HEK293T (cell line): ENCODE results near the gene GRIK1.

Experiments used
- BHLHE40 ChIP-seq: fragments of 450-650 bp; IDR thresholded peaks from 2 replicates; pipeline ENCODE4 v1.6.1; 2016; ENCODE audit warnings: mild to moderate bottlenecking, moderate library complexity, borderline replicate concordance
- CTBP1 ChIP-seq: fragments of 450-650 bp; IDR thresholded peaks from 2 replicates; pipeline ENCODE4 v1.6.1; 2016; ENCODE audit warnings: borderline replicate concordance
- ELF4 ChIP-seq: fragments of 450-650 bp; IDR thresholded peaks from 2 replicates; pipeline ENCODE4 v1.6.1; 2017; ENCODE audit warnings: antibody characterized with exemption
- FOXA1 ChIP-seq: fragments of 450-650 bp; IDR thresholded peaks from 2 replicates; pipeline ENCODE4 v1.6.1; 2016; ENCODE audit warnings: mild to moderate bottlenecking
- FOXK2 ChIP-seq: fragments of 450-650 bp; IDR thresholded peaks from 2 replicates; pipeline ENCODE4 v1.6.1; 2016; ENCODE audit warnings: mild to moderate bottlenecking
- FOXM1 ChIP-seq: fragments of 450-650 bp; IDR thresholded peaks from 2 replicates; pipeline ENCODE4 v1.6.1; 2017; ENCODE audit warnings: mild to moderate bottlenecking, borderline replicate concordance
- HDGF ChIP-seq: fragments of 450-650 bp; IDR thresholded peaks from 2 replicates; pipeline ENCODE4 v1.6.1; 2017; ENCODE audit warnings: antibody characterized with exemption, borderline replicate concordance
- L3MBTL2 ChIP-seq: fragments of 450-650 bp; conservative IDR thresholded peaks from 2 replicates; pipeline ENCODE4 v1.6.1; 2016; ENCODE audit warnings: mild to moderate bottlenecking
- NFRKB ChIP-seq: fragments of 450-650 bp; IDR thresholded peaks from 2 replicates; pipeline ENCODE4 v1.6.1; 2016; ENCODE audit warnings: mild to moderate bottlenecking, moderate library complexity
- PKNOX1 ChIP-seq: fragments of 450-650 bp; IDR thresholded peaks from 2 replicates; pipeline ENCODE4 v1.6.1; 2016
- SP1 ChIP-seq: fragments of 450-650 bp; IDR thresholded peaks from 2 replicates; pipeline ENCODE4 v1.6.1; 2017
- SUZ12 ChIP-seq: fragments of 450-650 bp; IDR thresholded peaks from 2 replicates; pipeline ENCODE4 v1.6.1; 2016; ENCODE audit warnings: mild to moderate bottlenecking
- TARDBP ChIP-seq: fragments of 450-650 bp; IDR thresholded peaks from 2 replicates; pipeline ENCODE4 v1.6.1; 2016

GRCh38 chr21:29647353-29647781 is 292.4 kb downstream of the GRIK1 start:
- TF ChIP-seq FOXA1 (no peak), ELF4 (no peak), TARDBP (no peak), CTBP1 (no peak), L3MBTL2 (no peak), NFRKB (no peak), PKNOX1 (no peak), FOXK2 (no peak), SUZ12 (no peak), FOXM1 (no peak), SP1 (no peak), HDGF (no peak), BHLHE40 (no peak)
